Measurements from ENCODE around the gene AJAP1.

The AJAP1 gene

GRCh38 chr1:4702932-4703331, 48.5 kb downstream of the AJAP1 start:
- no peaks in the 10 kb centered on the region for H3K36me3 ChIP-seq (ENCODE audit: control insufficient read depth, insufficient read depth, low read length)
- H3K23ac ChIP-seq (ENCODE audit: low read length) = no peak overlapping the region
- H2BK15ac ChIP-seq (replicated peaks; ENCODE audit: low read depth) = no peak overlapping the region
- no peak overlapping the region for H4K8ac ChIP-seq (ENCODE audit: low read depth, low read length)
- H3K4ac ChIP-seq (ENCODE audit: low read depth, low read length) = no peak overlapping the region
- H3K9ac ChIP-seq (ENCODE audit: low read length) = no peak overlapping the region
- no peak overlapping the region for H2BK120ac ChIP-seq (ENCODE audit: low read depth, low read length)
- no peaks in the 10 kb centered on the region for H3K79me1 ChIP-seq (ENCODE audit: low read length)
- DNase-seq = no peak
- H3K27ac ChIP-seq (ENCODE audit: low read depth, low read length) = no peak overlapping the region
- H3K4me3 ChIP-seq (ENCODE audit: low read length) = no peak overlapping the region
- no peaks in the 10 kb centered on the region for H3K4me1 ChIP-seq (ENCODE audit: control insufficient read depth, low read depth, low read length)
- no peak overlapping the region for H4K5ac ChIP-seq (ENCODE audit: low read length)
- H3K4me2 ChIP-seq (ENCODE audit: low read length) = no peak overlapping the region
- H3K27me3 ChIP-seq (ENCODE audit: insufficient read depth, low read length, poor library complexity) = no peaks in the 10 kb centered on the region
- no peaks in the 10 kb centered on the region for H3K79me2 ChIP-seq (ENCODE audit: control insufficient read depth, insufficient read depth, low read length)
- WGBS (ENCODE audit: extremely low coverage, insufficient coverage, low lambda C conversion rate) = no CpG with 5 or more reads among the region's 16 CpGs
- H3K18ac ChIP-seq (ENCODE audit: low read length) = no peak overlapping the region
- no peak overlapping the region for H2AK5ac ChIP-seq (ENCODE audit: low read length)
- H3K56ac ChIP-seq (ENCODE audit: low read length) = no peak overlapping the region
- H2BK5ac ChIP-seq (ENCODE audit: low read length) = no peak overlapping the region

GRCh38 chr1:4703646-4704045, 49.2 kb downstream of the AJAP1 start:
- no peak overlapping the region for H3K18ac ChIP-seq (ENCODE audit: low read length)
- DNase-seq = no peak
- no peak overlapping the region for H3K23ac ChIP-seq (ENCODE audit: low read length)
- no peak overlapping the region for H2AK5ac ChIP-seq (ENCODE audit: low read length)
- H3K4ac ChIP-seq (ENCODE audit: low read depth, low read length) = no peak overlapping the region
- H3K4me2 ChIP-seq (ENCODE audit: low read length) = no peak overlapping the region
- H3K27ac ChIP-seq (ENCODE audit: low read depth, low read length) = no peak overlapping the region
- no peak overlapping the region for H2BK15ac ChIP-seq (replicated peaks; ENCODE audit: low read depth)
- H3K79me2 ChIP-seq (ENCODE audit: control insufficient read depth, insufficient read depth, low read length) = no peaks in the 10 kb centered on the region
- no peaks in the 10 kb centered on the region for H3K27me3 ChIP-seq (ENCODE audit: insufficient read depth, low read length, poor library complexity)
- H3K56ac ChIP-seq (ENCODE audit: low read length) = no peak overlapping the region
- no peak overlapping the region for H3K4me3 ChIP-seq (ENCODE audit: low read length)
- H3K9ac ChIP-seq (ENCODE audit: low read length) = no peak overlapping the region
- no peaks in the 10 kb centered on the region for H3K4me1 ChIP-seq (ENCODE audit: control insufficient read depth, low read depth, low read length)
- no peak overlapping the region for H4K5ac ChIP-seq (ENCODE audit: low read length)
- no peaks in the 10 kb centered on the region for H3K79me1 ChIP-seq (ENCODE audit: low read length)
- H3K36me3 ChIP-seq (ENCODE audit: control insufficient read depth, insufficient read depth, low read length) = no peaks in the 10 kb centered on the region
- no peak overlapping the region for H4K8ac ChIP-seq (ENCODE audit: low read depth, low read length)
- no CpG with 5 or more reads among the region's 6 CpGs for WGBS (ENCODE audit: extremely low coverage, insufficient coverage, low lambda C conversion rate)
- H2BK120ac ChIP-seq (ENCODE audit: low read depth, low read length) = no peak overlapping the region
- H2BK5ac ChIP-seq (ENCODE audit: low read length) = no peak overlapping the region

GRCh38 chr1:4708840-4709507, 54.6 kb downstream of the AJAP1 start:
- no peak for DNase-seq
- no peak overlapping the region for H4K8ac ChIP-seq (ENCODE audit: low read depth, low read length)
- H3K27ac ChIP-seq (ENCODE audit: low read depth, low read length) = no peak overlapping the region

GRCh38 chr1:4709641-4710040, 55.2 kb downstream of the AJAP1 start:
- Histone ChIP-seq H3K18ac (ENCODE audit: low read length) (no peak overlapping the region), H3K79me2 (ENCODE audit: control insufficient read depth, insufficient read depth, low read length) (no peaks in the 10 kb centered on the region), H3K36me3 (ENCODE audit: control insufficient read depth, insufficient read depth, low read length) (no peaks in the 10 kb centered on the region), H2AK5ac (ENCODE audit: low read length) (no peak overlapping the region), H2BK15ac (replicated peaks; ENCODE audit: low read depth) (no peak overlapping the region), H3K4me3 (ENCODE audit: low read length) (no peak overlapping the region), H2BK5ac (ENCODE audit: low read length) (no peak overlapping the region), H4K5ac (ENCODE audit: low read length) (no peak overlapping the region), H3K27me3 (ENCODE audit: insufficient read depth, low read length, poor library complexity) (no peaks in the 10 kb centered on the region), H2BK120ac (ENCODE audit: low read depth, low read length) (no peak overlapping the region), H3K56ac (ENCODE audit: low read length) (no peak overlapping the region), H3K9ac (ENCODE audit: low read length) (no peak overlapping the region), H3K4me1 (ENCODE audit: control insufficient read depth, low read depth, low read length) (peaks cover 2% of the 10 kb centered on the region), H3K4ac (ENCODE audit: low read depth, low read length) (no peak overlapping the region), H3K27ac (ENCODE audit: low read depth, low read length) (no peak overlapping the region), H3K23ac (ENCODE audit: low read length) (no peak overlapping the region), H4K8ac (ENCODE audit: low read depth, low read length) (no peak overlapping the region), H3K79me1 (ENCODE audit: low read length) (no peaks in the 10 kb centered on the region), H3K4me2 (ENCODE audit: low read length) (no peak overlapping the region)
- DNase-seq = no peak
- WGBS (ENCODE audit: extremely low coverage, insufficient coverage, low lambda C conversion rate) = no CpG with 5 or more reads among the region's 5 CpGs

More at GRCh38 chr1:4708840-4709507, 54.6 kb downstream of the AJAP1 start:
- Histone ChIP-seq H3K4me3 (ENCODE audit: low read length) (no peak overlapping the region), H2BK120ac (ENCODE audit: low read depth, low read length) (no peak overlapping the region), H2BK15ac (replicated peaks; ENCODE audit: low read depth) (no peak overlapping the region), H3K4me1 (ENCODE audit: control insufficient read depth, low read depth, low read length) (peaks cover 2% of the 10 kb centered on the region), H3K9ac (ENCODE audit: low read length) (no peak overlapping the region), H3K4ac (ENCODE audit: low read depth, low read length) (no peak overlapping the region), H3K56ac (ENCODE audit: low read length) (no peak overlapping the region), H3K27me3 (ENCODE audit: insufficient read depth, low read length, poor library complexity) (no peaks in the 10 kb centered on the region), H3K79me1 (ENCODE audit: low read length) (no peaks in the 10 kb centered on the region), H3K36me3 (ENCODE audit: control insufficient read depth, insufficient read depth, low read length) (no peaks in the 10 kb centered on the region), H3K23ac (ENCODE audit: low read length) (no peak overlapping the region), H3K18ac (ENCODE audit: low read length) (no peak overlapping the region), H3K4me2 (ENCODE audit: low read length) (no peak overlapping the region), H2AK5ac (ENCODE audit: low read length) (no peak overlapping the region), H4K5ac (ENCODE audit: low read length) (no peak overlapping the region), H3K79me2 (ENCODE audit: control insufficient read depth, insufficient read depth, low read length) (no peaks in the 10 kb centered on the region), H2BK5ac (ENCODE audit: low read length) (no peak overlapping the region)
- WGBS (ENCODE audit: extremely low coverage, insufficient coverage, low lambda C conversion rate) = no CpG with 5 or more reads among the region's 5 CpGs

GRCh38 chr1:4710592-4711415, 56.4 kb downstream of the AJAP1 start:
- no peaks in the 10 kb centered on the region for H3K79me2 ChIP-seq (ENCODE audit: control insufficient read depth, insufficient read depth, low read length)
- H4K8ac ChIP-seq (ENCODE audit: low read depth, low read length) = no peak overlapping the region
- H2BK120ac ChIP-seq (ENCODE audit: low read depth, low read length) = no peak overlapping the region
- no peaks in the 10 kb centered on the region for H3K79me1 ChIP-seq (ENCODE audit: low read length)
- H3K4me2 ChIP-seq (ENCODE audit: low read length) = peak overlapping the region; percentile 21
- no peak overlapping the region for H3K4ac ChIP-seq (ENCODE audit: low read depth, low read length)
- H4K5ac ChIP-seq (ENCODE audit: low read length) = no peak overlapping the region
- no peaks in the 10 kb centered on the region for H3K36me3 ChIP-seq (ENCODE audit: control insufficient read depth, insufficient read depth, low read length)
- no peaks in the 10 kb centered on the region for H3K27me3 ChIP-seq (ENCODE audit: insufficient read depth, low read length, poor library complexity)
- no peak overlapping the region for H3K4me3 ChIP-seq (ENCODE audit: low read length)
- no peak overlapping the region for H3K23ac ChIP-seq (ENCODE audit: low read length)
- H2BK5ac ChIP-seq (ENCODE audit: low read length) = no peak overlapping the region
- peaks cover 5% of the 10 kb centered on the region for H3K4me1 ChIP-seq (ENCODE audit: control insufficient read depth, low read depth, low read length)
- H3K27ac ChIP-seq (ENCODE audit: low read depth, low read length) = peak overlapping the region; percentile 46
- DNase-seq = peak; percentile 70
- WGBS (ENCODE audit: extremely low coverage, insufficient coverage, low lambda C conversion rate) = no CpG with 5 or more reads among the region's 39 CpGs
- H2AK5ac ChIP-seq (ENCODE audit: low read length) = no peak overlapping the region
- no peak overlapping the region for H2BK15ac ChIP-seq (replicated peaks; ENCODE audit: low read depth)
- peak overlapping the region; percentile 25 for H3K18ac ChIP-seq (ENCODE audit: low read length)
- no peak overlapping the region for H3K9ac ChIP-seq (ENCODE audit: low read length)
- no peak overlapping the region for H3K56ac ChIP-seq (ENCODE audit: low read length)
